Breast epithelium (tissue), 4 donors: ENCODE results near the gene MYH10. TPM values are rescaled to one million over a fixed set of nuclear protein-coding genes. Genes with fewer than 3 reads are reported as not detected.

ENCODE experiments used
- DNase-seq, 2 donors: peaks; one replicate each; pipeline ENCODE4 v3.0.0-alpha.2; 2019; ENCODE audit warnings: low spot score in 2 of 2
- H3K27ac ChIP-seq, 2 donors: fragments of 200-600 bp; sonication (generic) in 1 of 2; one replicate each; pipeline ENCODE4 v1.5.1; 2016 to 2019; ENCODE audit warnings: mild to moderate bottlenecking in 1 of 2
- H3K27me3 ChIP-seq, 2 donors: fragments of 200-600 bp; sonication (generic) in 1 of 2; one replicate each; pipeline versions ENCODE4 v1.5.1 to v1.6.0; 2017 to 2019; ENCODE audit warnings: control low read depth in 1 of 2, mild to moderate bottlenecking in 1 of 2
- H3K36me3 ChIP-seq: fragments of 200-600 bp; one replicate; pipeline ENCODE4 v1.5.1; 2019
- H3K4me1 ChIP-seq, 2 donors: fragments of 200-600 bp; sonication (generic); one replicate each; pipeline ENCODE4 v1.5.1; 2016 to 2019; ENCODE audit warnings: control low read depth in 1 of 2
- H3K4me3 ChIP-seq, 3 donors: fragments of 200-600 bp; sonication (generic); 1 replicate in 2 of 3; 2 replicates in 1 of 3; pipeline ENCODE4 v1.5.1; 2016 to 2019; ENCODE audit warnings: mild to moderate bottlenecking in 3 of 3, moderate library complexity in 2 of 3
- H3K9me3 ChIP-seq, 2 donors: fragments of 200-600 bp; sonication (generic) in 1 of 2; one replicate each; pipeline ENCODE4 v1.5.1; 2016 to 2019; ENCODE audit warnings: control low read depth in 1 of 2
- CTCF ChIP-seq, 3 donors: fragments of 450-650 bp; IDR thresholded peaks; one replicate each; pipeline ENCODE4 v1.5.1; 2016 to 2017; ENCODE audit warnings: antibody characterized with exemption in 3 of 3, mild to moderate bottlenecking in 3 of 3, moderate library complexity in 3 of 3
- POLR2A ChIP-seq: fragments of 450-650 bp; IDR thresholded peaks from one replicate; pipeline ENCODE4 v1.6.1; 2016; ENCODE audit warnings: antibody characterized with exemption, mild to moderate bottlenecking, moderate library complexity
- POLR2AphosphoS5 ChIP-seq, 3 donors: sonication (generic); formaldehyde crosslinking; IDR thresholded peaks; one replicate each; pipeline ENCODE4 v1.6.1; 2017; ENCODE audit warnings: antibody characterized with exemption in 3 of 3
- intact Hi-C: fragments of 100-400 bp; cut with DNase I; formaldehyde crosslinking; loops from one replicate; pipeline ENCODE4 v1.15.1; 2023; ENCODE audit warnings: low total_unique reads
- total RNA-seq, 3 donors: library from RNA; depleted of rRNA; stranded (reverse); fragments of >200 nt; gene quantifications; one replicate each; pipeline ENCODE4 v1.1.0, GENCODE V29; 2016

MYH10 gene
- total RNA-seq, 3 donors from 2014 or later, result 46.2 to 54.7 (median 46.7) TPM

- intact Hi-C loops, result no loop called here
- Histone ChIP-seq H3K4me3 (no peak overlapping the region), H3K9me3 (no peaks in the 10 kb centered on the region), H3K27me3 (no peaks in the 10 kb centered on the region), H3K27ac (peak overlapping the region in 1 of 2 donors; percentile 73), H3K36me3 (no peaks in the 10 kb centered on the region), H3K4me1 (peaks cover 5 to 11% of the 10 kb centered on the region in 2 donors)
- no peak for DNase-seq
- no peak for TF ChIP-seq POLR2A
- no peak for TF ChIP-seq CTCF (IDR thresholded peaks at IDR 0.05)
- no peak for TF ChIP-seq POLR2AphosphoS5 (IDR thresholded peaks at IDR 0.05)
Observed at GRCh38 chr17:8463099-8463498, 167.4 kb downstream of the MYH10 start.

DNA sequence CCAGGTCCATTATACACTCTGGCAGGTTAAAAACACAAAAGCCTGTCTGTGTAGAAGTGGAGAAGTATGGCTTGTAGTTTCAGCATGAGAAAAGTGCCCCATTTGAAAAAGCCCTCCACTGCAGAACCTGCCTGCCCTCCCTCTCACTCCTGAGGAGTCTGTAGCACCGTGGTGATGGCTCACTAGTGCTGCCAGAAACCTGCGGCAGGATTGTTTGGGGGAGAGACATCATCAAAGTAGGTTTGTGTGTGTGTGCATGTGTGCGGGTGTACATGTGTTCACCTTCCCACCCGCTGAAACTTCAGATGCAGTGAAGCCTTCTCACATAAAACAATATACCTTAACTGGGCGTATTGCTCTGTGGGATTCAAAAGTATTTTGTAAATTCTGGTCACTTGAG lies 168.0 kb downstream of the MYH10 start:
- no peak for DNase-seq
- intact Hi-C loops, result no loop called here
- Histone ChIP-seq H3K4me3 (no peak overlapping the region), H3K36me3 (no peaks in the 10 kb centered on the region), H3K4me1 (peaks cover 5 to 11% of the 10 kb centered on the region in 2 donors), H3K27ac (peak overlapping the region in 1 of 2 donors; percentile 73), H3K9me3 (no peaks in the 10 kb centered on the region), H3K27me3 (no peaks in the 10 kb centered on the region)
- TF ChIP-seq POLR2AphosphoS5 (IDR thresholded peaks at IDR 0.05), result no peak

GRCh38 chr17:8459831-8460230 lies 170.7 kb downstream of the MYH10 start:
- no peak for DNase-seq
- no peak overlapping the region for H3K4me3 ChIP-seq
- intact Hi-C loops, result loop anchor here (5.0 kb wide), 1 partner anchor 168 kb away; no protein-coding TSS in a partner anchor
- no peaks in the 10 kb centered on the region for H3K9me3 ChIP-seq
- no peak for TF ChIP-seq CTCF (IDR thresholded peaks at IDR 0.05)
- TF ChIP-seq POLR2A, result no peak
- no peak for TF ChIP-seq POLR2AphosphoS5 (IDR thresholded peaks at IDR 0.05)
- no peak overlapping the region for H3K27ac ChIP-seq
- no peaks in the 10 kb centered on the region for H3K36me3 ChIP-seq
- H3K27me3 ChIP-seq, result no peaks in the 10 kb centered on the region
- peaks cover under 1 to 5% of the 10 kb centered on the region in 2 donors for H3K4me1 ChIP-seq

DNA sequence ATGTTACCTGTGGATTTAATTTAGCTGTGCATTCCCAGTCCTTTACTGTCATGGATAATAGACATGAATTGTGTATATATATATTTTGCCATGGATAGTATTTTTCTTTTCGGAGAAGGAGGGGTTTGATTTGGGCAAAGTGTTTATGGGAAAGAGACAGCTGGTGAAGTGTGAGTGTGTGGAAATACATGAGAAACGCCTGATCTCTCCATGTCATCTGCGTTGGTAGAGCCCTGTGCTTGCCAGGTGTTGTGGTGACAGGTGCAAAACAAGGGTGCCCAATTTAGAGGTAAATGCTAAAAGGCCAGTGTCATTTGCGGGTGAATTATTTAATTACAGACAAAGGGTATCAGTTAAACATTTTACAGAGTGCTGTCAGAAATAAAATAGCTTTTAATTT lies 171.4 kb downstream of the MYH10 start:
- no peaks in the 10 kb centered on the region for H3K36me3 ChIP-seq
- no peak overlapping the region for H3K27ac ChIP-seq
- intact Hi-C loops, result loop anchor here (5.0 kb wide), 1 partner anchor 167 kb away; no protein-coding TSS in a partner anchor

DNA sequence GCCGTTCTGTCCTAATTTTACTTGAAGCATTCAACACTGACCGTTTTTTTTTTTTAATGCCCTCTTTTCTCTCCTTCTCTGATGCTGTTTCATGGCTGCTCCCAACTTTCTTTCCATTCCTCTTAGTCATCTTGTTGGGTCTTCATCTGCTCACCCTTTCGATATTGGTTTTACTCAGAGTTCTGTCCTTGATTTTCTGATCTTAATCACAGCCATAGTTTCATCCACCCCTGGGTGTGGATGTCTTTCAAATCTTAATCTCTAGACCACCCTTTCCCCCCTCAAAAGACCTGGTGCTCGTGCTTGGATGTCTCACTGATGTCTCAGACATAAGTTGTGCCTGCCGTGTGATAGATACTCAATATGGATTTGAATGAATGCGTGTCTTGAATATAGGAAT lies 172.4 kb downstream of the MYH10 start:
- DNase-seq, result no peak
- H3K36me3 ChIP-seq, result no peaks in the 10 kb centered on the region
- no peaks in the 10 kb centered on the region for H3K27me3 ChIP-seq
- H3K27ac ChIP-seq, result no peak overlapping the region
- TF ChIP-seq CTCF (IDR thresholded peaks at IDR 0.05), result no peak
- TF ChIP-seq POLR2AphosphoS5 (IDR thresholded peaks at IDR 0.05), result no peak
- TF ChIP-seq POLR2A, result no peak
- H3K4me3 ChIP-seq, result no peak overlapping the region
- no peaks in the 10 kb centered on the region for H3K4me1 ChIP-seq
- intact Hi-C loops, result loop anchor here (5.0 kb wide), 1 partner anchor 166 kb away; no protein-coding TSS in a partner anchor
- H3K9me3 ChIP-seq, result no peaks in the 10 kb centered on the region

More for the DNA sequence above, 171.4 kb downstream of the MYH10 start:
- Histone ChIP-seq H3K27me3 (no peaks in the 10 kb centered on the region), H3K9me3 (no peaks in the 10 kb centered on the region), H3K4me3 (no peak overlapping the region), H3K4me1 (no peaks in the 10 kb centered on the region)
- no peak for DNase-seq
- TF ChIP-seq POLR2A, result no peak
- TF ChIP-seq POLR2AphosphoS5 (IDR thresholded peaks at IDR 0.05), result no peak
- TF ChIP-seq CTCF (IDR thresholded peaks at IDR 0.05), result no peak
